GM18520 (cell line): ENCODE data around the gene LHFPL6.

Experiments
- ATAC-seq: cut with Tn5 transposase; IDR thresholded peaks from one replicate; pipeline ENCODE4 v1.9.1; 2021; ENCODE audit not compliant: unreplicated experiment

Gene LHFPL6

DNA sequence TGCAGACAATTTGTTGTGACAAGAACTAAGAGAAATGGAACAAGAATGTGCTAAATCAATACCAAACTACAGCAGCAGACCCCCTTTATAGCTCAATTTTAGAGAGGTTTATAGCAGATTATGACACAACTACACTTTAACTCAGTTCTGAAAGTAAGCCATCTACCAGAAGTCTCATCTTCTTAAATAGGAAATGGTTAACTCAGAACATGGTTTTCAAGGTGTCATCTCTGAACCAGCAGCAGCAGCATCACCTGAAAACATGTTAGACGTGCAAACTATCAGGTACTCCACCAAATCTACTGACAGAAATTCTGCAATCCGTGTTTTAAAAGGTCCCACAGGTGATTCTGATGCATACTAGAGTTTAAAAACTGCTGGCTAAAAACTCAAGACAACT is 6.8 kb downstream of the LHFPL6 start:
- ATAC-seq: no peak

- ATAC-seq: no peak
These were observed 12.4 kb downstream of the LHFPL6 start for GRCh38 chr13:39590466-39591036.

GRCh38 chr13:39588384-39588783 is 14.6 kb downstream of the LHFPL6 start:
- ATAC-seq: no peak

DNA sequence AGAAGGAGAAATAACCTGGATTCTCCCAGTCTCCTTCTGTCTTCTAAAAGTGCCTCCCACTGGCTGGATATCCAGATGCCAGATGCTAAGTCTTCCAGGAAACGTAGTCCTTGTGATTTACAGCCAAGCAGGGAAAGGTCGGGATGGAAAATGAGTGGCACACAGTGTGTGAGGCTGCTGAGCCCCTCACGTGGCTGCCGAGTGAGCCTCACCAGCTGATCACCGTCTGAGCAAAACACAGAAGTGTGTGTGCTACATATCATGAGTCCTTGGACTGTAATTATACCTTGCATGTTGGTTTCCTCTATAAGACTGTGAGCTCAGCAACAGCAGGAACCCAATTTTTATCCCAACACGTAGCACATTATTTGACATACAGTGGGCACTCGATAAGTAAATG is 15.1 kb downstream of the LHFPL6 start:
- no peak for ATAC-seq

DNA sequence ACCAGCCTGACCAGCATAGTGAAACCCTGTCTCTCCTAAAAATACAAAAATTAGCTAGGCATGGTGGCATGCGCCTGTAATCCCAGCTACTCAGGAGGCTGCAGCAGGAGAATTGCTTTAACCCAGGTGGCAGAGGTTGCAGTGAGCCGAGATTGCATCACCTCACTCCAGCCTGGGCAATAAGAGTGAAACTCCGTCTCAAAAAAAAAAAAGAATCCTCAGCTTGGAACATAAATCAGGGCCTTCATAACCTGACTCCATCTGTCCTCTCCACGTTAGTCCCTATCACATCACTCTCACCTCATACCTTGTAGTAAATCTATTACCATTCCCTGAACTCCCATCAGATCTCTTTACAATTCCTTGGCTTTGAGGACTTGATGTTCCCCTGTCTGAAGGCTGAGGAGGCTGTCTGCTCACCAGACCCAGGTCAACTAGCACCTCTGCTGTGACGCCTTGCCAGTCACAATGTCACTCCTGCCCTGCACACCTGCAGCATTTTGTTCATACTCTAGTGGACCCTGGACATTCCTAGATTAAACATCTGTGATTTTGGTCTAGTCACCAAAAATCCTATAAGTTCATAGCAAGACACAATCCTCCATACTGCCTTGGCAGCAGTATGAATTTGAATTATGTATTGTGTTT is 15.9 kb downstream of the LHFPL6 start:
- no peak for ATAC-seq

- ATAC-seq: peak; percentile 57
These were observed 16.8 kb downstream of the LHFPL6 start for GRCh38 chr13:39586151-39586550.

DNA sequence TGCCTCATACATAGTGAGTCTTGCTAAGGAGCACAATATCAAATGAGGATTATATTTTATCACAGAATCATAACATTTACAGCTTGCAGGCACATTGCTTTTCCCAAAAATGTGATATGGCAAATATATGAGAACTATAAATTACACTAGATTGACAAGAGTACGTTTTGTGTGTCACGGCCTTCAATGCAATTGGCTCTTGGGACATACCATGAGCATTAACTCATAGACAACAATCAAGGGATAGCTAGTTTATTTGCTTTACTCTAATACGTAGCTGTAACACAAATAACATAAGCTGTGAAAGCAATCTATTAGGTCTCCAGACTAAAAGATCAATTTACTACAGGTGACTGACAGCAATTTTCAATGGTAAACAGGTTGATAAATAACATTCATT is 17.8 kb downstream of the LHFPL6 start:
- ATAC-seq: no peak

DNA sequence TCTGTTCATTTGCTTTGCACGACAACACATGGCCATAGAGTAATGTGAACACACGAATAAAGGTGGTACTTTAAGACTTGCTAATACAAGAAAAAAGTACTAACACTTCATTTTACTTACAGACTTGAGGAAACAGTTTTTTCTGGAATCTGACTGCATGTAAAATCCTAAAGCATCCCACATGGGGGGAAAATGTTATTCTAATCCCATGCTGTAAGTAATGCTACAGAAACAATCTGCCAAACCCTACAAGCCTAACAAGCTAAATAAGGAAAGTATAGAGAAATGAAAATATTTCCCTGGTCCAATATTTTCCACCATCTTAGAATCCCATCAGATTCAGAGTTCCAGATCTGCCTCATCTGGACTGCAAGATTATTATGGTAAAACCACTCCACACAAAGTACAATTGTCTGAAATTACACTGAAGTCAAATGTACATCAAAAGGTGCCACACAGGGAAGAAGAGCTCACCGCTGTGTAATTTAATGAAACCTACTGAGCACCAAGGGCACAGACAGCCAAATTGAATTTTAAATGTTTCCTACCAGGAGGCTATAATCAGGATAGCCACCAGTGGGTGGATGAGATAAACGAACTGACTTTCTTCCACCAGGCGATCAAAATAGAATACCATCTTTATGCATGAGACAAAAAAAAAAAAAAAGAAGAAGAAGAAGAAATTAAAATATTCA is 22.0 kb downstream of the LHFPL6 start:
- no peak for ATAC-seq

DNA sequence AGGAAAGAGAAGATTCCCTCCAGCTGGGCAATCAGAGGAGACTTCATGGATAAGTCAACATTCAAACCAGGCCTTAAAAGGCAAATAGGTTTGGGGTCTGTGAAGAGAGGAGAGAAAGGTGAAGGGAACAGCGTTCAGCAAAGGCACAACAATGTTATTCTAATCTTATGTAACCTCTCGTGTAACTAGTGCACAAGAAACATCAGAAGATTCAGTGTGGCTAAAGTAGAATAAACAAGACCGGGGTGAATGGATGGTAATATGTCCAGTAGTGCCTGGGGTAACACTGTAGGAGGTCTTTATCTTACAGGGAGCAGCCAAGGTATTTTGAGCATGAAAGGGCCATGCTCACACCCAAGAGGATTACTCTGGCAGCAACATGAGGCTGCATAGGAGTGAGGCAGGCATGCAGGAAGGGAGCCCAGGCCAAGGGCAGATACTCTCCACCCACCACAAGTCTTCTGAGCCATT is 24.1 kb downstream of the LHFPL6 start:
- no peak for ATAC-seq

DNA sequence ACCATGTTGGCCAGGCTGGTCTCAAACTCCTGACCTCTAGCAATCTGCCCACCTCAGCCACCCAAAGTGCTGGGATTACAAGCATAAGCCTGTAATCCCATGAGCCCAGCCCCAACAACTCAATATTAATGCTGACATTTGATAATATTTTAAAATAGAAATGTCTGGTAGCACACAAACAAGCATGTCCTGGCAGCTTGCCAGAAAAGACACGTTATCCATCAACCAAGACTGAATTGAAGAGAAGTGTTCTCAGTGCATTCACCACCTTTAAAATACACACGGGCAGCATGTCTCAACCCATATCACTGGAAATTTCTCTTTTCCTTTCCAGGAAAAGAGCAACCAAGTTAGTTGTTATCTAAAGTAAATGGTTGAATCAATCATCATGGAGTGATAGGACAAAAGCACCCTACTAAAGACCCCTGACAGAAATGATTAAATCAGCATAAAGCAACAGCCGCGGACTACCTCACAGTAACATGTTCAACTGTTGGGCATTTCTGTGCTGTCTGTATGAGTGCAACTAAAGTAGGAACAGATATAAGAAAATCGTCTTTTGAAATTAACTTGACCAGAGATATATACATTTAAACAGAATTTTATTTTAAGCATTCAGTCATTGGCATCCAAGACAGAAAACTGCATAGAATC is 25.0 kb downstream of the LHFPL6 start:
- ATAC-seq: no peak

DNA sequence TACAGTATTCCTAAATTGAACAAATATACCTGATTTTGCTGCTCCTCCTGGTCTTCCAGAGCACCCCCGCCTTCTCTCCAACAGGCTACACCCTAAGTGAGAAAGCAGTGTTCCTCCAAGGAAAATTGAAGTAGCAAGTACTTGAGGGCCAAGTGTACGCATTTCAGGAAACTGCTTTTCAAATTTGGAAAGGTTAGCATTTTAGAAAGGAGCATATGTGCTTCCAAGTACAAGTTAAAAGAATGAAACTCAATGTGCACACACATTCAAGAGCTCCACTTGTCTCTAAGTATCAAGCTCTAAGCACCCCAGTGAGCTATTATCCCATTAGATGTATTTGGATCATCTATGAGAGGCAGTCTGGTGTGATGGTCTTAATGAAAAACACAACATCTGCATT is 25.8 kb downstream of the LHFPL6 start:
- ATAC-seq: no peak

GRCh38 chr13:39575641-39576238 is 27.3 kb downstream of the LHFPL6 start:
- ATAC-seq: no peak

DNA sequence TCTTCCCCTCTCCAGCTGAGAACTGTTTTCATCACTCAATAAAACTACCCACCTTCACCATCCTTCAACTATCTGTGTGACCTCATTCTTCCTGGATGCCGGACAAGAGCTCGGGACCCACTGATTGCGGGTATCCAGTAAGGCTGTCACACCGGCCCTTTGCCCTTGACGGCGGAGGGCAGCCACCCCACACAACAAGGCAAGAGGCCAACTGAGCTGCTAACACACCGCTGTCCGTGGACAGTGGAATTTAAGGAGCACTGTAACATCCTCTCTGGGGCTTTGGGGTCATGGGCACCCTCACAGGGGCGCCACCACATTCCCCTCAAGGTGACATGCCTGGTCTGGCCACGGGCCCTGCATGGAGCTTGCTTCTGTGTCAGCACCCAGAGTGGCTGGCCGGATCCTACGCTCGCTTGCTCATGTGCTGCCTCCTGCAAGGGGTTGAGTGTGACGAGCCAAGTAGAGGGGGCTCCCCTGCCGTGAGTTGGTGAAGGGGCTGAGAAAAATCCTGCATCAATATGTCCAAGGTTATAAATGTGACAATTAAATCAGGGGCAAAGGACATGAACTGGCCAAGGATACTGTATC is 31.4 kb downstream of the LHFPL6 start:
- ATAC-seq: no peak

- no peak for ATAC-seq
These were observed 35.4 kb downstream of the LHFPL6 start for GRCh38 chr13:39567569-39567968.

DNA sequence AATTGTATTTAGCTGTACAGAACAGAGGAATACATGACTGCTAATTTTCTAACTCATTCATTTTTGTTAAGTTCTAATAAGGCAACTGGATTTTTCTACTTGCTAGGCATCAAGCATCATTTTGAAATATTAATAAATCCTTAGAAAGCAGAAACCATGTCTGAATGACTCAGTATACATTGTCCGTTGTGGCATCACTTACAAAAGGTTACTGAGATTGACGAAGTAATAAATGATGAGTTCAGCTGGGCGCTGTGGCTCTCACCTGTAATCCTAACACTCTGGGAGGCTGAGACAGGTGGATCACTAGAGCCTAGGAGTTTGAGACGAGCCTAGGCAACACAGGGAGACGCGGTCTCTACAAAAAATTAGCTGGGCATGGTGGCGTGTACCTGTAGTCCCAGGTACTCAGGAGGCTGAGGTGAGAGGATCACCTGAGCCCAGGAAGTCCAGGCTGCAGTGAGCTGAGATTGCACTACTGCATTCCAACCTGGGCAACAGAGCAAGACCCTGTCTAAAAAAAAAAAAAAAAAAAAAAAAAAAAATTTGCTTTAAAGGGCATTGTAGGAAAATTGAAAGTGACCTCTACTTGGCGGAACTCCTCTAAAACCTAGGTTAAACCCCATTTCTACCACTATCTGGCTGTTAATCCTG is 36.6 kb downstream of the LHFPL6 start:
- ATAC-seq: no peak

DNA sequence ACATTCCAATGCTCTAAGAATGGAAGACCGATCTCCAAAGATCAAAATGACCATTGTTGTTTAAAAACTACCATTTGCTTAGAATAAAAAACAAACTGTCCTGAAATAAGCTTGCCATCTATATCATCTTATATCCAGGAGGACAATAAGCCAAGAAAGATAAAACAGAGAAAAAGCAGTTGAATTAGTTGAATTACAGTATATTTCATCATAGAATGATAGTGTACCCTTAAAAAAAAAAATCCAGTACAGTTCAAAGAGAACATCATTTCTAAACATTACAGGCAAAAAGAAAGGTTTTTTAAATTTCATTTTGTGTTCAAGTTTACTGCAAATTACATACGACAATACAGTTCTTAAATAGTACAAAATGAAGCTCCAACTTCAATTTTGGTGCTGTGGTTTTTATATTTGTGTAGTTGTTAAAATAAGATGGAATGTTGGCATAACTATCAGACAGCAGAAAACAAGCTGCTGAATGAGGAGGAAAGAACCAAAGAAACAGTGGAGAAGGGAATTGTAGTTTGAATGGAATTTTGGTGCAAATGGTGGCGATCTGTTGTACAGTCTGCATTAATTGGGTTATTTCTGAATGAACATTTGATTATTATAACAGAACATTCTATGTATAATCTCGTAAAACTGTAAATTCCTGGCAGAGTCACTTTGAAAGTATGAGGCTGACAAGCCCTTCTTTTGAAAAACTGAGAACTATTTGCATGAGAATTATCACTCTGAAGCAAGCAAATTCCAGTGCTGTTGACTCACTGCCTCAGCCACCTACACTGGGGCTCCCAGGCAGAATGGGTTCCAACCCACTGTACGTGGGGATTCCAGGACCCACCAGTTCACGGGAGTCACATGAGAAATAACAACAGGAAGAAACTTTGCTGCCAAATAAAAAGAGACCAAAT is 37.7 kb downstream of the LHFPL6 start:
- no peak for ATAC-seq

- no peak for ATAC-seq
These were observed 39.6 kb downstream of the LHFPL6 start for GRCh38 chr13:39563470-39563735.

DNA sequence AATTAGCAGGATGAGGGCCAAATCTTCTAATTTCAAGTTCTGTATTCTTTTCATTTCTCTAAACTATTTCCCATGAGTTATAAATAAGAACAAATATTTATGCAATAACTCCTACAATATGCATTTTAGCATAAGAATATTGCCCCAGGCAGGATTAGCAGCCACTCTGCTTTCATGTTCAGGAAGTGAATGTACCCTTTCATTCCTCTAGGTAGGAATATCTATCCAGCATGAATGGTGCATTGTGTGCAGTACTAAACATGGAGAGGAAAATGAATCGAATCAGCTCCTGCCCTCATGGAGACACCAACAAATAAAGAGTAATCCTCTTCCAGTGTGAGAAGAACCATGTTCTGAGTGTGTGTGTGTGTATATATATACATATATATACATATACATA is 41.0 kb downstream of the LHFPL6 start:
- no peak for ATAC-seq

DNA sequence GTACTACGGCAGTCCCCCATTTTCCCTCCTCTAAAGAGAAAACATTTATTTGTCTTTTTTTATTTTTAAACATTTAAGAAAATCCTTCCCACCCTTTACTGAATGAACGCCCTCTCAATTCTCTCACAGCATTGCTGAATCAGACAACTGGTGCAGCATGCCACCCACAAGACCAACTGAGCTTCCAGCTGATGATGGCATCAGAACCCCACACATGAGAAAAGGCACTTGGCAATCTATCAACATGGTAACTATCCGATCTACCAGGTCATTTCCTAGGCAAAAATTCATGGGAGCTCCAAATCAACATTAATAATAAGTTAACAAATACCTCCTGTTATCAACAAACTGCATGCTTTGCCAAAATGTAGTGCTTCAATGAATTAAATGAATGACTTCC is 43.1 kb downstream of the LHFPL6 start:
- no peak for ATAC-seq
